Measurements from ENCODE around the gene A4GNT.
"Not testable (repeated sequence)": the region's sequence is repeated elsewhere in the genome, so short reads cannot be mapped to it uniquely, and the experiment has no call there.

Gene A4GNT

DNA sequence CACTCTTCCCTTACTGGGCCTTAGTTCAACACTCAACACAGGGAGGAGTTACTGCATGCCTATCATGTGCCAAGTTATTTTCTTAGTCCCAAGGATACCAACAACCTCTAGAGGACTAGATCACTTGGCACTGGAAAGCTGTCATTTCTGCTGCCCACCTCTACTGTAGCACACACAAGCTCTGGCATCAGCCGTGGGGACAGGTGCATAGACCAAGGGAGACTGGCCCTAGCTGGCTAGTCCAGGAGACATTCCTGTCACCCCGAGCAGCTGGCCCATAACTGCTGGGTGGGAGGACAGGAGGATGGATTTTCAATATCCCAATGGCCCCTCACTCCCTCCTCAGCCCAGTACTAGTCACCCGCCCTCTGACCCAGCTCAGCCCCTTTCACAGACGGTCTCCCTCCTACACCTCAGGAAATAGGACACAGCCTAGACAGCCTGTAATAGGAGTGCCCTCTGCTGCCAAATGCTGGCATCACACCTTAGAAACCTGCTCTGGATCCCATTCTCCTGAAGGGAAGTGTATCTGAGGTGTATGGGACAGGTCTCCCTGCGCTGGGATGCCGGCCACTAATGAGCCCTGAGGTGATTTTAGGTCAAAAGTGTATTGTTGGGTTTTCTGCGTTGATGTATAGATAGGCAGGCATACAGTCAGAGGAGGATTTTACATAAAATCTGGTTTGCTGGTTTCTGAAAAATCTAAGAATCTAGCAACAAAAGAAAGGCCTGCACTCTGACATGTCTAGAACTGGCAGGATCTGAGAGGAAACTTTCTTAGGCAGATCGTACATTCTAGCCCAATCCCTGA lies 13.4 kb downstream of the A4GNT start:
- DNase-seq = peak; percentile 12 to 46

- DNase-seq = peak in 1 of 2 experiments; percentile 20
Observed at GRCh38 chr3:138114988-138115971, 16.9 kb downstream of the A4GNT start, which contains the start of gene DZIP1L. Gene DZIP1L (minus strand): TSS chr3:138115608. CDS start chr3:138103971, 11,637 bp downstream.

- no peak for DNase-seq
Observed at GRCh38 chr3:138114431-138114918, 17.7 kb downstream of the A4GNT start.

GRCh38 chr3:138113326-138113725 lies 18.9 kb downstream of the A4GNT start:
- no peak for DNase-seq

DNA sequence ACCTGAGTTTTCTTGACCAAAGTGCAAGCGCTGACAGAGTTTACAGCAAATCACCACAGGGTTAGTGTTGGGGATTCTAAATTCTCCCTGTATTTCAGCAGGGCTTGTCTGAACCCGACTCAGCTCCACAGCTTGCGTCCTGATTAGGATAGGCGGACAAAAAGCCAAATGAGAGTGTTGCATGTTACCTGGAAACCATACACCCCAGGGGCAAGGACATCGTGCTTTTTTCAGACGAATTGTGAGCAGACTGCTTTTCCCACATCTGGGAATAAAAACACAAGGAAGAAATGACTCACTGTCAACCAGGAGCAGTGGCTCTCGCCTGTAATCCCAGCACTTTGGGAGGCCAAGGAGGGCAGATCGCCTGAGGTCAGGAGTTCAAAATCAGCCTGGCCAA lies 19.8 kb downstream of the A4GNT start:
- no peak for DNase-seq

DNA sequence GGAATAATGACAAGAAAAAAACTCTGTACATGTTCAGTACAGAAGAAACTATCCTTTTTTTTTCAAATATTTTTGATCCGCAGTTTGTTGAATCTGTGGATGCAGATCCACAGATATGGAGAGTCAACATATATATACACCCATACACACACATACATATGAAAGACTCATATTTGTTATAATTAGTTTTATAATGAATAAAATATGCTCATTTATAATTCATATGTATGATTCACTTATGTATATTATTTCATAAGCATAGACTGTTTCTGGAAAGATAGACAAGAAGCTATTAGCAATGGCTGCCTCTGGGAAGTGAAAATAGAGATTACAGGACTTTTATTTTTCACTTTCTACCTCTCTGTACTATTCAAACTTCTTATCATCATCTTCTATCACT lies 26.6 kb downstream of the A4GNT start:
- DNase-seq = no peak

- DNase-seq = no peak
Observed at GRCh38 chr3:138103466-138103865, 28.7 kb downstream of the A4GNT start.

GRCh38 chr3:138101351-138101940 lies 30.7 kb downstream of the A4GNT start:
- DNase-seq = not testable (repeated sequence)

GRCh38 chr3:138099417-138099816 lies 32.8 kb downstream of the A4GNT start:
- DNase-seq = no peak

DNA sequence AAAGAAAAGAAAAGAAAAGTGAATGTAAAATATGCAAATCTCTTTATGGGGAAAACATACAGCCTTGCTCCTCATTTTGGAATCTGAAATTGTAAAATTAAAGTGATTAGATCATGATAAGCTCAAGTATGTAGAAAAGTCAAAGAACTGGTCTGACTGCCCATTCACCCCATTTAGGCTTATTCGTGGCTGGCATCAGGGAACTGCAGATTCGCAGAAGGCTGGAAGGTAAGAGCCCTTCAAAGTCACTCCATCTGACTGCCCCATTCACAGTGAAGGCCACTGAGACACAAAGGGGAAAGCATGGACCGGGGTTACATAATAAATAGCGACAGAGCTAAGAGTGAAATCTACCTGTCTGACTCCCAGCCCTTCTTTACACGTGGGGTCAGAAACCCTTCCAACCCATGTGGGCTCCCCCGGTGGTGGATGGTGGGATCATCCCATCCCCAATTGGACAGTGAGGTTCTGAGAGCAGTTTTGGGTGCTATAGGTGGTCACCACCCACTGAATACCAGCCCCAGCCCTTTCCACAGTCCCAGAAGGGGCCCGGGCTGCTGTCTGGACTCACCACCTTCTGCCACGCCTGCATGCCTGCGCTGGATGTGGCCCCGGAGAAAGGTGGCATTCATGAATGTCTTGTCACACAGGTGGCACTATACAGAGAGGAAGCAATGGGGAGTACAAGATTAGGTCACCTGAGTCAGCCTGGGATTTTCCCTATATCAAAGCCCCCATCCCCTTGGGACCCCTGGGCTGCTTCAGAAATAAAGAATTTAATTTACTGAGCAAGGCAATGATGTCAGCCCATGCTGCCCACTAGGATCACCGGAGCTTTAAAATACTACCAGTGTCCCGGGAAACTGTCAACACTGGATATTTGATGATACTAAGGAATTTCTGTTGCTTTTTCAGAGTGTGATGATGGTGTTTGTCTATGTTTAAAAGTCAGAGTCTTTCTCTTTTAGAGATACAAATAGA lies 34.7 kb downstream of the A4GNT start:
- DNase-seq = no peak

GRCh38 chr3:138093721-138094120 lies 38.5 kb downstream of the A4GNT start:
- DNase-seq = no peak

DNA sequence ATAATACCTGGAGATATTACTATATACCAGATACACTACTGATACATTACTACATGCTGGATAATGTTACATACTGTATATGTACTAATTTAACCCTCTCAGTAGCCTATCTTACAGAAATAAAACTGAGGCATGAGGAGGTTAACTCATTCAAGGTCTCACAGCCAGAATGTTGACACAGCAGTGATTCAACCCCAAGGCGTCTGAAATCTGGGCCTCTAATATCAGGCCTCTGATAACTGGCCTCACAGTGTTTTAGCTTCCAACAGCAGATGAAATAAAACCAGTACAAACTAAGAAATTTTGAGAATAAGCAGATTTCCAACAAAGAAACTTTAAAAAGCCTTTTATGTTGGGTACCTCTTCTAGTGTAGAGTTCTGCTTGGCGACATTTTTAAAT lies 40.2 kb downstream of the A4GNT start:
- DNase-seq = no peak

- DNase-seq = no peak
Observed at GRCh38 chr3:138089091-138089490, 43.1 kb downstream of the A4GNT start.

DNA sequence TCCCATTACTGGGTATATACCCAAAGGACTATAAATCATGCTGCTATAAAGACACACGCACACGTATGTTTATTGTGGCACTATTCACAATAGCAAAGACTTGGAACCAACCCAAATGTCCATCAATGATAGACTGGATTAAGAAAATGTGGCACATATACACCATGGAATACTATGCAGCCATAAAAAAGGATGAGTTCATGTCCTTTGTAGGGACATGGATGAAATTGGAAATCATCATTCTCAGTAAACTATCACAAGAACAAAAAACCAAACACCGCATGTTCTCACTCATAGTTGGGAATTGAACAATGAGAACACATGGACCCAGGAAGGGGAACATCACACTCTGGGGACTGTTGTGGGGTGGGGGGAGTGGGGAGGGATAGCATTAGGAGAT lies 46.4 kb downstream of the A4GNT start:
- DNase-seq = not testable (repeated sequence)

DNA sequence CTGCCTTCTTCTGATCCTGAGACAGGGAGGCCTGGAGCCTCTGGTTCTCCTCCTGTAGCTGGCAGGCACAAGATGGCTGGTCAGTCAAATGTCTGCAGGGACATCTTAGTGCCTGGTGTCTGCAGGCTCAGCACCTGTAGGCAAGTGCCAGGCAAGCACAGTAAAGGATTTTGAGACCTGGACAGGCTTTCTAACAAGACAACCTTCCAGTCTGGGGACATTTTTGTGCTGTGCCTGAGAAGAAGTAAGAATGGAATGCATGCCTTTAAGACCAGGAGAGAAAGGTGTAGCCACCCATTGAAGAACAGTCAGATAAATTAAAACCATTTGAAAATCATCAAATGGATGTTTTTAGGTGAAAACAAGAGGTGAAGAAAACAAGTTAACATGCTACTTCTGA lies 48.0 kb downstream of the A4GNT start:
- DNase-seq = no peak

DNA sequence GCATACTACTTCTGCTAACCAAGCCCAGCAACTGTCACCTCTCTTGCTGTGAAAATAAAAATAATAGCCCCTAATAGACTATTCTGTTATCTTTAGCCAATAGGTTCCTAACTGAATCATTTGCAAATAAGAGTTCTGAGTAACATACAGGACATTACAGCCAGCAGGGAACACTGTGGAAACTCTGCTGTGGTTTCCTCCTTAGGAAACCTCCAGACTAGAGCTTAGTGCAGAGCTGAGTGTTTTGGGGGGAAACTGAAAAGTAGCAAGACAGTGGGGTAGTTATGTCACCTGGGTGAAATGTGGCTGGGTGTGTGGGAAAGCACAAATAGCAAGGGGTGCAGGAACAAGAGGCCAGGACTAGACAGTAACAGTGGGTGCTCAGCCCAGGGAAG lies 49.2 kb downstream of the A4GNT start:
- DNase-seq = no peak

GRCh38 chr3:138082085-138082991 lies 49.9 kb downstream of the A4GNT start:
- DNase-seq = no peak

DNA sequence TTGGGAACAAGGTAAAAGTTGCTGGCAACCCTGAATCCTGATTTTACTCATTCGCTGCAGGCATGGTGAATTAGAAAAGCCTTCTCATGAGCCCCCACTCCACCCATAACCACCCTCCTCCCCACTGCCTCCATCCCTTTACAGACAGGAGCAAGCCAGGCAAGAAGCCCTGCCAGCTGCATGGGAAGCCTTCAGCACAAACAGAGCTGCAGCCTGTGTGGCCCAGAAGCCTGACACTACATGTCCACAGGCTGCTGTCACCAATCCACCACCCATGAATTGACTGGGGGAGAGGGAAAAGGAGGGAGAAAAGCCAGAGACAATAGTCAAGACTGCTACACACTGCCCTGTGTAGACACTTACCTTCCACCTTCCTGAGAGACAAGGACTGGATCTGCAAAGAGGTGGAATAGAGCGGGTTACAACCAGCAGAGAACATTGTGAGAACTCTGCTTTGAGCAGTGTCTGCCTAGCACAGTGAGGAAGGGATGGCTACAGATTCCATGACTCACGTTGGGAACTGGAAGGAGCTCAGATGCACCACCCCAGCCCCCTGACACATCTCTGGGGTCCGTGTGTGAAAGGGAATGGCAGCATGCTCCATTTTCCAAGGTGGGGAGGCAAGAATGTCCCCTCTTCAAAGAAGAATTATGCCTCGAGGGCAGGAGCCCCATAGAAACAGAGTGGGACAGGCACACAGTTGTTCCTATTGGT lies 50.7 kb downstream of the A4GNT start:
- DNase-seq = no peak

GRCh38 chr3:138079901-138080300 lies 52.3 kb downstream of the A4GNT start:
- no peak for DNase-seq

DNA sequence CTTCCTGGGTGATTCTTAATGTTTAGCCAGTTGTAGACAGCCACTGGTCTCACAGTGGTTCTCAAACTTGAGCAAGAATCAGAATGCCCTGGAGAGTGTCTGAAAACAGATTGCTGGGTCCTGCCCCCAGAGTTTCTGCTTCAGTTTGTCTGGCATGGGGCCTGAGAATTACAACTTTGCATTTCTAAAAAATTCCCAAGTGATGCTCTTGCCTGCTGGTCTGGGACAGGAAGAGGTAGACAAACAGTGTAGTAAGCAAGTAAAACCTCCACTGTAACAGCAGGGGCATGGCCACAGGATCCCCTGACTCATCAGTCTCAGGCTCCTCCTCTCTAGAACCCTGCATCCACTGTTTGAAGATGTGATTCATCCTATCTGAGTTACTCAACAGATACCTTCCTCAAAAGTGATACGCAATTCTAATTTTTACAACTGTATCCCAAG lies 53.3 kb downstream of the A4GNT start:
- DNase-seq = no peak

Data from cerebellar nuclear complex (tissue), 1 donor.